Measurements from ENCODE around the gene LRP8. TPM values are rescaled to one million over a fixed set of nuclear protein-coding genes. Genes with fewer than 3 reads are reported as not detected.

The LRP8 gene
- total RNA-seq, 1 experiment from 2014 or later: 56.3 TPM

- H3K27me3 ChIP-seq (ENCODE audit: insufficient read depth, low read length): no peaks in the 10 kb centered on the region
- POLR2A ChIA-PET: no interaction called here
- H3K4me3 ChIP-seq (replicated peaks in 1 of 2; ENCODE audit: low read depth in 1 of 2, low read length in 2 of 2): no peak overlapping the region
- H3K9ac ChIP-seq (ENCODE audit: low read length): no peak overlapping the region
- no peaks in the 10 kb centered on the region for H3K9me3 ChIP-seq (ENCODE audit: control insufficient read depth in 1 of 2, insufficient read depth in 1 of 2, low read depth in 1 of 2, low read length in 2 of 2)
- peaks cover 14 to 32% of the 10 kb centered on the region in 2 experiments for H3K4me1 ChIP-seq (ENCODE audit: control insufficient read depth in 1 of 2, insufficient read depth in 2 of 2, low read length in 2 of 2)
- RAD21 ChIA-PET (ENCODE audit: low non-redundant PET in 1 of 2, low total read pairs in 2 of 2, uncharacterized antibody in 2 of 2, unreplicated experiment in 2 of 2): no interaction called here
- intact Hi-C loops (cut with micrococcal nuclease): no loop called here
- no peak for ATAC-seq
- CTCF ChIA-PET: no interaction called here
- no TSS peak for BruUV-seq (replicated peaks)
- DNase-seq (ENCODE audit: low read depth, low spot score): no peak
- no peak overlapping the region for H3K27ac ChIP-seq (ENCODE audit: low read depth, low read length)
- H4K20me1 ChIP-seq (ENCODE audit: insufficient read depth): no peaks in the 10 kb centered on the region
- no peaks in the 10 kb centered on the region for H3K36me3 ChIP-seq (ENCODE audit: control insufficient read depth in 1 of 2, insufficient read depth in 2 of 2, low read length in 2 of 2)
- TF ChIP-seq ZNF274 (IDR thresholded peaks at IDR 0.05; ENCODE audit: low read depth, low read length): no peak
- TF ChIP-seq SIN3A (IDR thresholded peaks at IDR 0.05; ENCODE audit: low read depth): no peak
- no peak for TF ChIP-seq MAX (IDR thresholded peaks at IDR 0.05)
- TF ChIP-seq RAD21 (IDR thresholded peaks at IDR 0.05; ENCODE audit: low read depth): no peak
- no peak for TF ChIP-seq EZH2 (IDR thresholded peaks at IDR 0.05)
- no peak for TF ChIP-seq YY1 (IDR thresholded peaks at IDR 0.05; ENCODE audit: extremely low read depth, insufficient replicate concordance, low read depth, low read length)
- TF ChIP-seq CEBPB (IDR thresholded peaks at IDR 0.05; ENCODE audit: low read depth): no peak
- TF ChIP-seq POLR2AphosphoS5 (IDR thresholded peaks at IDR 0.05; ENCODE audit: low read depth, low read length): no peak
- TF ChIP-seq FOSL1 (IDR thresholded peaks at IDR 0.05; ENCODE audit: low read depth): no peak
- TF ChIP-seq POLR2A (IDR thresholded peaks at IDR 0.05; ENCODE audit: borderline replicate concordance, extremely low read depth, insufficient read depth, insufficient read length): no peak
- no peak for TF ChIP-seq REST (IDR thresholded peaks at IDR 0.05; ENCODE audit: low read depth)
- H3K79me2 ChIP-seq (ENCODE audit: insufficient read depth, low read length): peaks cover 79% of the 10 kb centered on the region
- no peak overlapping the region for H2AFZ ChIP-seq (ENCODE audit: low read depth, low read length, poor library complexity, severe bottlenecking)
- H3K4me2 ChIP-seq (ENCODE audit: low read length): no peak overlapping the region
- no peaks in the 10 kb centered on the region for H3K9me2 ChIP-seq (ENCODE audit: insufficient read depth)
Measured at GRCh38 chr1:53296117-53296749, 31.6 kb downstream of the LRP8 start.
